ENCODE results near the gene PRR5L.

DNA sequence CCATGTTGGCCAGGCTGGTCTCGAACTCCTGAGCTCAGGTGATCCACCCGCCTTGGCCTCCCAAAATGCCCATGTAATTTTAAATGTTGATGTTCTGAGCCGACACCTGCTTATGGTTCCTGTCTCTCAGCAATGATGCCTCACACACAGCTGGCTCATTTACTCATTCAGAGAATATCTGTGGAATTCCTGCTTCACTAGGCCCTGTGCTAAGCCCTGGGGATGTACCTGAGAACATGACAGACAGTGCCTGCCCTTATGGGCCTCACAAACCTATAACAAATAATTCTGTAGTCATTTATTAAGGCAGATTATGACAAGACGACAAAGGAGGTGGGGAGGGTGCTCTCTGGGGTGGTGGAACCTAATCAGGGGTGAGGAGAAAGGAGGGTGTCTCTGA is 93.7 kb downstream of the PRR5L start:
- TF ChIP-seq RAD21 (IDR thresholded peaks at IDR 0.05; ENCODE audit: low read length) (no peak), YY1 (IDR thresholded peaks at IDR 0.05; ENCODE audit: low read depth) (no peak), JUND (IDR thresholded peaks at IDR 0.05) (no peak), REST (IDR thresholded peaks at IDR 0.05; ENCODE audit: low read depth, low read length) (no peak), FOXJ3 (CRISPR knock-in tag; IDR thresholded peaks at IDR 0.05) (no peak), RFX5 (IDR thresholded peaks at IDR 0.05; ENCODE audit: low read length) (no peak)
- TF ChIP-seq, protein P1, sequence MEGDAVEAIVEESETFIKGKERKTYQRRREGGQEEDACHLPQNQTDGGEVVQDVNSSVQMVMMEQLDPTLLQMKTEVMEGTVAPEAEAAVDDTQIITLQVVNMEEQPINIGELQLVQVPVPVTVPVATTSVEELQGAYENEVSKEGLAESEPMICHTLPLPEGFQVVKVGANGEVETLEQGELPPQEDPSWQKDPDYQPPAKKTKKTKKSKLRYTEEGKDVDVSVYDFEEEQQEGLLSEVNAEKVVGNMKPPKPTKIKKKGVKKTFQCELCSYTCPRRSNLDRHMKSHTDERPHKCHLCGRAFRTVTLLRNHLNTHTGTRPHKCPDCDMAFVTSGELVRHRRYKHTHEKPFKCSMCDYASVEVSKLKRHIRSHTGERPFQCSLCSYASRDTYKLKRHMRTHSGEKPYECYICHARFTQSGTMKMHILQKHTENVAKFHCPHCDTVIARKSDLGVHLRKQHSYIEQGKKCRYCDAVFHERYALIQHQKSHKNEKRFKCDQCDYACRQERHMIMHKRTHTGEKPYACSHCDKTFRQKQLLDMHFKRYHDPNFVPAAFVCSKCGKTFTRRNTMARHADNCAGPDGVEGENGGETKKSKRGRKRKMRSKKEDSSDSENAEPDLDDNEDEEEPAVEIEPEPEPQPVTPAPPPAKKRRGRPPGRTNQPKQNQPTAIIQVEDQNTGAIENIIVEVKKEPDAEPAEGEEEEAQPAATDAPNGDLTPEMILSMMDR (IDR thresholded peaks at IDR 0.05): no peak

All from SK-N-SH (cell line).